HG03064 (cell line): ENCODE results near the gene SYT17.

ENCODE experiments used
- ATAC-seq: cut with Tn5 transposase; IDR thresholded peaks from one replicate; pipeline ENCODE4 v1.9.1; 2021; ENCODE audit warnings: low read depth; ENCODE audit not compliant: unreplicated experiment

Gene SYT17

GRCh38 chr16:19137201-19138128 lies 30.6 kb upstream of the SYT17 start:
- no peak for ATAC-seq

GRCh38 chr16:19138601-19139000 lies 29.4 kb upstream of the SYT17 start:
- ATAC-seq, result no peak

GRCh38 chr16:19139436-19140091 lies 28.5 kb upstream of the SYT17 start:
- no peak for ATAC-seq

- no peak for ATAC-seq
Measured at GRCh38 chr16:19140396-19140795, 27.6 kb upstream of the SYT17 start.

GRCh38 chr16:19142939-19143598 lies 25.0 kb upstream of the SYT17 start:
- ATAC-seq, result no peak

GRCh38 chr16:19143599-19143956 lies 24.5 kb upstream of the SYT17 start:
- no peak for ATAC-seq

GRCh38 chr16:19145010-19145409 lies 23.0 kb upstream of the SYT17 start:
- no peak for ATAC-seq

GRCh38 chr16:19147126-19147525 lies 20.9 kb upstream of the SYT17 start:
- ATAC-seq, result no peak

GRCh38 chr16:19147627-19148026 lies 20.4 kb upstream of the SYT17 start:
- ATAC-seq, result no peak

GRCh38 chr16:19148189-19148588 lies 19.9 kb upstream of the SYT17 start:
- ATAC-seq, result no peak

- no peak for ATAC-seq
Measured at GRCh38 chr16:19151310-19151709, 16.7 kb upstream of the SYT17 start.

- ATAC-seq, result no peak
Measured at GRCh38 chr16:19152042-19152441, 16.0 kb upstream of the SYT17 start.

GRCh38 chr16:19153876-19154275 lies 14.2 kb upstream of the SYT17 start:
- no peak for ATAC-seq

GRCh38 chr16:19162085-19162484 lies 6.0 kb upstream of the SYT17 start:
- ATAC-seq, result no peak

GRCh38 chr16:19163215-19163614 lies 4.8 kb upstream of the SYT17 start:
- ATAC-seq, result no peak

GRCh38 chr16:19164285-19164684 lies 3.8 kb upstream of the SYT17 start:
- ATAC-seq, result no peak

- no peak for ATAC-seq
Measured at GRCh38 chr16:19165101-19165500, 2.9 kb upstream of the SYT17 start.

GRCh38 chr16:19166500-19166899 lies 1.5 kb upstream of the SYT17 start:
- ATAC-seq, result no peak

GRCh38 chr16:19168371-19169081 lies 486 bp downstream of the SYT17 start:
- no peak for ATAC-seq

GRCh38 chr16:19169082-19169639 lies 1.1 kb downstream of the SYT17 start:
- ATAC-seq, result no peak
